GM19328 (cell line): ENCODE results near the gene COA3.
"Not testable (repeated sequence)": the region's sequence is repeated elsewhere in the genome, so short reads cannot be mapped to it uniquely, and the experiment has no call there.

Experiments
- ATAC-seq: cut with Tn5 transposase; IDR thresholded peaks from one replicate; pipeline ENCODE4 v1.9.1; 2021; ENCODE audit warnings: mild to moderate bottlenecking, moderate library complexity; ENCODE audit not compliant: unreplicated experiment

The COA3 gene

GRCh38 chr17:42782166-42783061 is 16.1 kb downstream of the COA3 start:
- ATAC-seq = no peak

- ATAC-seq = no peak
These were observed 16.8 kb downstream of the COA3 start for GRCh38 chr17:42781639-42782165.

- no peak for ATAC-seq
These were observed 17.5 kb downstream of the COA3 start for GRCh38 chr17:42780851-42781638.

GRCh38 chr17:42779936-42780850 is 18.3 kb downstream of the COA3 start, which contains the start of gene WNK4:
TSS of gene WNK4 (plus strand) at chr17:42780610. CDS start at chr17:42780699, 89 bp downstream.
- no peak for ATAC-seq

- ATAC-seq = no peak
These were observed 19.1 kb downstream of the COA3 start for GRCh38 chr17:42779304-42779935.

GRCh38 chr17:42778570-42778969 is 19.9 kb downstream of the COA3 start:
- no peak for ATAC-seq

GRCh38 chr17:42775534-42776098 is 22.9 kb downstream of the COA3 start:
- ATAC-seq = no peak

GRCh38 chr17:42774066-42774745 is 24.3 kb downstream of the COA3 start:
- ATAC-seq = no peak

GRCh38 chr17:42773290-42774035 is 25.0 kb downstream of the COA3 start, which contains the start of gene VPS25:
TSS of gene VPS25 (plus strand) at chr17:42773449. CDS start at chr17:42773476, 27 bp downstream.
- no peak for ATAC-seq

GRCh38 chr17:42772945-42773289 is 25.6 kb downstream of the COA3 start:
- ATAC-seq = no peak

- not testable (repeated sequence) for ATAC-seq
These were observed 28.5 kb downstream of the COA3 start for GRCh38 chr17:42769964-42770363.

GRCh38 chr17:42768006-42768405 is 30.5 kb downstream of the COA3 start:
- not testable (repeated sequence) for ATAC-seq

- no peak for ATAC-seq
These were observed 31.0 kb downstream of the COA3 start for GRCh38 chr17:42767512-42767911.

- ATAC-seq = no peak
These were observed 32.4 kb downstream of the COA3 start for GRCh38 chr17:42766124-42766523.

GRCh38 chr17:42761638-42762037 is 36.9 kb downstream of the COA3 start:
- no peak for ATAC-seq

- no peak for ATAC-seq
These were observed 37.6 kb downstream of the COA3 start, which contains the start of gene RAMP2 for GRCh38 chr17:42760652-42761581. TSS of gene RAMP2 (plus strand) at chr17:42761227. CDS start at chr17:42761262, 35 bp downstream.

- ATAC-seq = no peak
These were observed 38.4 kb downstream of the COA3 start for GRCh38 chr17:42759982-42760651.
